ENCODE results near the gene RBM23. TPM values are rescaled to one million over a fixed set of nuclear protein-coding genes. Genes with fewer than 3 reads are reported as not detected.
"Not testable (repeated sequence)": the region's sequence is repeated elsewhere in the genome, so short reads cannot be mapped to it uniquely, and the experiment has no call there.

The RBM23 gene
- 76.4 and 90.6 TPM in 2 replicates for total RNA-seq

GRCh38 chr14:22918804-22919600 lies at the start of gene RBM23:
Gene RBM23, minus strand, starts transcription at chr14:22919149.
- TF ChIP-seq, protein P1, sequence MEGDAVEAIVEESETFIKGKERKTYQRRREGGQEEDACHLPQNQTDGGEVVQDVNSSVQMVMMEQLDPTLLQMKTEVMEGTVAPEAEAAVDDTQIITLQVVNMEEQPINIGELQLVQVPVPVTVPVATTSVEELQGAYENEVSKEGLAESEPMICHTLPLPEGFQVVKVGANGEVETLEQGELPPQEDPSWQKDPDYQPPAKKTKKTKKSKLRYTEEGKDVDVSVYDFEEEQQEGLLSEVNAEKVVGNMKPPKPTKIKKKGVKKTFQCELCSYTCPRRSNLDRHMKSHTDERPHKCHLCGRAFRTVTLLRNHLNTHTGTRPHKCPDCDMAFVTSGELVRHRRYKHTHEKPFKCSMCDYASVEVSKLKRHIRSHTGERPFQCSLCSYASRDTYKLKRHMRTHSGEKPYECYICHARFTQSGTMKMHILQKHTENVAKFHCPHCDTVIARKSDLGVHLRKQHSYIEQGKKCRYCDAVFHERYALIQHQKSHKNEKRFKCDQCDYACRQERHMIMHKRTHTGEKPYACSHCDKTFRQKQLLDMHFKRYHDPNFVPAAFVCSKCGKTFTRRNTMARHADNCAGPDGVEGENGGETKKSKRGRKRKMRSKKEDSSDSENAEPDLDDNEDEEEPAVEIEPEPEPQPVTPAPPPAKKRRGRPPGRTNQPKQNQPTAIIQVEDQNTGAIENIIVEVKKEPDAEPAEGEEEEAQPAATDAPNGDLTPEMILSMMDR (conservative IDR thresholded peaks at IDR 0.05; ENCODE audit: low read depth, low read length): no peak
- DNase-seq (ENCODE audit: low read depth): peak; percentile 100
- H3K4me3 ChIP-seq (ENCODE audit: low read depth, low read length): peak within 1 kb of the TSS; percentile 88

DNA sequence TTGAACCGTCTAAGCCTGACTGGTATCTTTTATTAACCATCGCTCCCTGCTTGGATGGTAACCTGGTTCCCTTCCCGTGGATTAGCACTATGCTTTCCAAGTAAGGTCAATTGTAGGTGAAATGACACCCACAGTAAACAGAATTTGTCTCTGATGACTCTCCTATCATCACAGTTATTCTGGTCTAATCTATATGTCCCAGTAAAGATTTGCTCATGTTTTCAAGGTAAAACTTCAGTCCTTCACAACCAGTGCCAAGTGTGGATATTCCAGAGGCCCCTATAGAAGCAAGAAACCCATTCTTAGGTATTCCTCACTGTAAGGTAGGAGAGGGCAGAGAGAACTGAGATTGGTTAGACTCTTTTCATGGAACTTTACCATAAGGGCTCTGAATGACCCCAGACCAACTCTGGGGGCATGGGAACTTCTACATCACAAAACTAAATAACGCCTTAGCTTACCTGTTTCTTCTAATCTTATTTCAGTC lies 47.9 kb upstream of the RBM23 start:
- DNase-seq (ENCODE audit: low read depth): no peak
- H3K4me3 ChIP-seq (ENCODE audit: low read depth, low read length): no peak overlapping the region
- TF ChIP-seq, protein P1 (conservative IDR thresholded peaks at IDR 0.05; ENCODE audit: low read depth, low read length): no peak

DNA sequence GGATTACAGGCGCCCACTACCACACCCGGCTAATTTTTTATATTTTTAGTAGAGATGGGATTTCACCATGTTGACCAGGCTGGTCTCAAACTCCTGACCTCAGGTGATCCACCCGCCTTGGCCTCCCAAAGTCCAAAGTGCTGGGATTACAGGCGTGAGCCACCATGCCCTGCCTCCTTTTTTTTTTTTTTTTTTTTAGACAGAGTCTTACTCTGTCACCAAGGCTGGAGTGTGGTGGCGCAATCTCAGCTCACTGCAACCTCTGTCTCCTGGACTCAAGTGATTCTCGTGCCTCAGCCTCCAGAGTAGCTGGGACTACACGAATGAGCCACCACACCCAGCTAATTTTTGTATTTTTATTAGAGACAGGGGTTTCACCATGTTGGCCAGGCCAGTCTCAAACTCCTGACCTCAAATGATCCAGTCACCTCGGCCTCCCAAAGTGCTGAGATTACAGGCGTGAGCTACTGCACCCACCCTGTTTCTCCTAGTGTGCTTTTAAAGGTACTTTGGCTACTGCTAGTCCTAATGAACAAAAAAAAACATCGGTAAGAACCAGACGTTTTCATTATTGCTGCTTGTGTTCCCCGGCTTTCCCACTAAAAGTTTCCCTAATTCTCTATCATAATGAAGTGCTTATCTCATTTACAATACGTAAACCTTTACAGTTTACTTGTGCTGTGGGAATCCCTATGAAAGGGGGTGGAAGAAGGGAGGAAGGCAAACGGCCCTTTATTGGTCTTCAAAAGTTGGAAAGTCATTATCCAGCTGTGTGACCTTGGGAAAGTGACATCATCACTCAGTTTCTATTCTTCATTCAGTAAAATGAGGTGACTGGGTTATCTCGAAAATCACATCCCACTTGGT lies 47.2 kb upstream of the RBM23 start:
- not testable (repeated sequence) for H3K4me3 ChIP-seq (ENCODE audit: low read depth, low read length); DNase-seq (ENCODE audit: low read depth)

DNA sequence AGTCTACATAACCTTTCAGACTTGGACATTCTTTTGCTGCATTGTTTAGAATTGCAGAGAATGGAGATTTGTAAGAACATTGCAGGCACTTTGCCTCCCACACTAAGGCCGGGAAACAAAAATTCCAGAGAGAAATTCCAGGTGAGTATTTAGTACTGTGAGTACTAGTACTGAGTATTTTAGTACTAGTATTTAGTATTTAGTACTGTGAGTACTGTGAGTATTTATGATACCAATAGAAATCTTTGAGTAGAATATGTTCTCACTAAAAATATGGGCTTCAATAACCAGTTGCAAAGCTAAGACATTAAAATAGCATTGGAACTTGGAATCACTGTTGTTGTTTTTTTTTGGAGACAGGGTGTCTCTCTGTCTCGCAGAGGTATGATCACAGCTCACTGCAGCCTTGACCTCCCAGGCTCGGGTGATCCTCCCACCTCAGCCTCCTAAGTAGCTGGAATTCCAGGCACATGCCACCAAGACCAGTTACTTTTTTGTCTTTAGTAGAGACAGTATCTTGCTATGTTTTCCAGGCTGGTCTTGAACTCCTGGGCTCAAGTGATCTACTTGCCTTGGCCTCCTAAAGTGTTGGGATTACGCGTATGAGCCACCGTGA lies 43.2 kb upstream of the RBM23 start:
- H3K4me3 ChIP-seq (ENCODE audit: low read depth, low read length): no peak overlapping the region
- TF ChIP-seq, protein P1 (conservative IDR thresholded peaks at IDR 0.05; ENCODE audit: low read depth, low read length): no peak
- no peak for DNase-seq (ENCODE audit: low read depth)

- TF ChIP-seq, protein P1 (conservative IDR thresholded peaks at IDR 0.05; ENCODE audit: low read depth, low read length): no peak
- no peak for DNase-seq (ENCODE audit: low read depth)
- peak overlapping the region; percentile 85 for H3K4me3 ChIP-seq (ENCODE audit: low read depth, low read length)
Observed at GRCh38 chr14:22955702-22956569, 37.0 kb upstream of the RBM23 start.

GRCh38 chr14:22952418-22952817 lies 33.5 kb upstream of the RBM23 start:
- TF ChIP-seq, protein P1 (conservative IDR thresholded peaks at IDR 0.05; ENCODE audit: low read depth, low read length): no peak
- DNase-seq (ENCODE audit: low read depth): no peak
- H3K4me3 ChIP-seq (ENCODE audit: low read depth, low read length): no peak overlapping the region

GRCh38 chr14:22951795-22952194 lies 32.8 kb upstream of the RBM23 start:
- H3K4me3 ChIP-seq (ENCODE audit: low read depth, low read length); DNase-seq (ENCODE audit: low read depth): not testable (repeated sequence)

All from epithelial cell of proximal tubule (primary cell).